GM12878 (cell line): Measurements from ENCODE around the gene SRPK3. TPM values are rescaled to one million over a fixed set of nuclear protein-coding genes. Genes with fewer than 3 reads are reported as not detected.

Source experiments
- ATAC-seq: fragments of 200-7000 bp; cut with Tn5 transposase; 3 replicates; pipeline ENCODE4 v1.9.1; 2020; ENCODE audit warnings: mild to moderate bottlenecking, moderate library complexity
- BruUV-seq: library from RNA; stranded (reverse); fragments of 400-500 nt; replicated peaks from 2 replicates; lab custom pipeline; 2021; lab: Mats Ljungman, UMichigan
- CTCF ChIA-PET: fragments of 300-600 bp; sonication (Branson Sonifier 250); formaldehyde crosslinking; extraction: SDS; loops from one replicate; lab custom pipeline; 2021; ENCODE audit warnings: inconsistent platforms; lab: Yijun Ruan, JAX
- POLR2A ChIA-PET: fragments of 350-600 bp; formaldehyde crosslinking; extraction: SDS; loops from one replicate; lab custom pipeline; 2021; ENCODE audit warnings: inconsistent platforms; lab: Charles Lee
- RAD21 ChIA-PET: fragments of 300-600 bp; sonication (Branson Sonifier 250); formaldehyde crosslinking; loops from one replicate; lab custom pipeline; 2023; ENCODE audit warnings: antibody characterized with exemption; ENCODE audit not compliant: unreplicated experiment; lab: Charles Lee
- SMC1A ChIA-PET: fragments of 300-600 bp; sonication (Branson Sonifier 250); formaldehyde crosslinking; loops from one replicate; lab custom pipeline; 2023; ENCODE audit not compliant: unreplicated experiment, uncharacterized antibody; lab: Charles Lee
- DNase-seq: peaks from one replicate; pipeline ENCODE4 v3.0.0-alpha.2; 2011; ENCODE audit warnings: low read depth, low spot score
- FAIRE-seq: peaks from 3 replicates; lab custom pipeline; 2011; peaks lifted over from hg19 to GRCh38; lab: Jason Lieb, UNC
- H2AFZ ChIP-seq: 2 replicates; pipeline ENCODE4 v1.6.0; 2011; ENCODE audit warnings: low read depth, low read length, control low read depth; ENCODE audit not compliant: control insufficient read depth
- H3K27ac ChIP-seq: 2 replicates; pipeline ENCODE4 v1.5.1; 2011; ENCODE audit warnings: control low read depth; ENCODE audit not compliant: control insufficient read depth, insufficient read depth
- H3K27me3 ChIP-seq, 2 experiments: replicated peaks in 1 of 2; 2 replicates each; pipeline versions ENCODE4 v1.6.0 to v1.6.1; 2011; ENCODE audit warnings: low read length in 1 of 2; ENCODE audit not compliant: control insufficient read depth in 2 of 2, insufficient read depth in 2 of 2
- H3K36me3 ChIP-seq, 2 experiments: 2 replicates each; pipeline ENCODE4 v1.5.1; 2011; ENCODE audit warnings: low read length in 1 of 2; ENCODE audit not compliant: control insufficient read depth in 2 of 2, insufficient read depth in 2 of 2
- H3K4me1 ChIP-seq: 2 replicates; pipeline ENCODE4 v1.6.1; 2011; ENCODE audit warnings: mild to moderate bottlenecking, low read length, moderate library complexity, mixed read lengths; ENCODE audit not compliant: control insufficient read depth, insufficient read depth
- H3K4me2 ChIP-seq: 2 replicates; pipeline ENCODE4 v1.6.0; 2011; ENCODE audit warnings: control low read depth; ENCODE audit not compliant: control insufficient read depth, insufficient read depth
- H3K4me3 ChIP-seq: fragments of 200-600 bp; sonication (generic); 2 replicates; pipeline ENCODE4 v1.5.1; 2016
- H3K79me2 ChIP-seq: 2 replicates; pipeline ENCODE4 v1.6.0; 2011; ENCODE audit warnings: low read length; ENCODE audit not compliant: control insufficient read depth, insufficient read depth
- H3K9ac ChIP-seq: 2 replicates; pipeline ENCODE4 v1.8.0; 2011; ENCODE audit warnings: low read length, control low read depth, mixed read lengths; ENCODE audit not compliant: control insufficient read depth, insufficient read depth
- H3K9me3 ChIP-seq: replicated peaks from 3 replicates; pipeline ENCODE4 v1.5.1; 2011; ENCODE audit warnings: mild to moderate bottlenecking, low read length; ENCODE audit not compliant: control insufficient read depth, insufficient read depth
- H4K20me1 ChIP-seq: 2 replicates; pipeline ENCODE4 v1.6.0; 2011; ENCODE audit not compliant: control insufficient read depth, insufficient read depth
- ATF3 ChIP-seq: IDR thresholded peaks from 2 replicates; pipeline ENCODE4 v1.6.1; 2011; ENCODE audit warnings: low read depth, mild to moderate bottlenecking, low read length, moderate library complexity, borderline replicate concordance; ENCODE audit errors: extremely low read depth
- BHLHE40 ChIP-seq, 2 experiments: fragments of 450-650 bp in 1 of 2; IDR thresholded peaks; 2 replicates each; pipeline ENCODE4 v1.6.1; 2011 to 2017; ENCODE audit warnings: low read depth in 2 of 2, borderline replicate concordance in 1 of 2, improper control_type of control experiment in 1 of 2, low read length in 1 of 2, mild to moderate bottlenecking in 1 of 2
- CREM ChIP-seq: IDR thresholded peaks from 2 replicates; pipeline ENCODE4 v1.6.1; 2014; ENCODE audit warnings: antibody characterized with exemption, low read depth
- CTCF ChIP-seq, 3 experiments: IDR thresholded peaks in 2 of 3; conservative IDR thresholded peaks in 1 of 3; 2 replicates each; pipeline ENCODE4 v1.5.1; 2011; ENCODE audit warnings: low read depth in 3 of 3, low read length in 3 of 3, mild to moderate bottlenecking in 3 of 3, control low read depth in 2 of 3, moderate library complexity in 2 of 3, inconsistent platforms in 1 of 3, mixed read lengths in 1 of 3; ENCODE audit not compliant: control insufficient read depth in 2 of 3, insufficient read depth in 1 of 3; ENCODE audit errors: extremely low read depth in 1 of 3
- EZH2 ChIP-seq: IDR thresholded peaks from 2 replicates; pipeline ENCODE4 v1.6.1; 2012; ENCODE audit warnings: low read depth, mild to moderate bottlenecking, control low read depth, inconsistent platforms, low read length, borderline replicate concordance; ENCODE audit not compliant: control insufficient read depth
- GATAD2B ChIP-seq: fragments of 450-650 bp; conservative IDR thresholded peaks from 2 replicates; pipeline ENCODE4 v1.6.1; 2017; ENCODE audit warnings: low read depth, mild to moderate bottlenecking, moderate library complexity
- LARP7 ChIP-seq: fragments of 450-650 bp; IDR thresholded peaks from 2 replicates; pipeline ENCODE4 v1.6.1; 2017; ENCODE audit warnings: mild to moderate bottlenecking
- NKRF ChIP-seq: fragments of 450-650 bp; conservative IDR thresholded peaks from 2 replicates; pipeline ENCODE4 v1.6.1; 2017; ENCODE audit warnings: mild to moderate bottlenecking, moderate library complexity
- PKNOX1 ChIP-seq: fragments of 450-650 bp; IDR thresholded peaks from 2 replicates; pipeline ENCODE4 v1.6.1; 2016; ENCODE audit warnings: mild to moderate bottlenecking
- RAD21 ChIP-seq: IDR thresholded peaks from 2 replicates; pipeline ENCODE4 v1.6.1; 2011; ENCODE audit warnings: mild to moderate bottlenecking, low read depth, low read length, moderate library complexity; ENCODE audit not compliant: insufficient read depth
- RAD51 ChIP-seq: fragments of 450-650 bp; IDR thresholded peaks from 2 replicates; pipeline ENCODE4 v1.6.1; 2016; ENCODE audit warnings: moderate library complexity, mild to moderate bottlenecking, inconsistent platforms
- RUNX3 ChIP-seq: IDR thresholded peaks from 2 replicates; pipeline ENCODE4 v1.6.1; 2012; ENCODE audit warnings: low read length, inconsistent platforms
- SMARCA5 ChIP-seq: fragments of 450-650 bp; IDR thresholded peaks from 2 replicates; pipeline ENCODE4 v1.6.1; 2017; ENCODE audit warnings: mild to moderate bottlenecking
- SMC3 ChIP-seq: IDR thresholded peaks from 2 replicates; pipeline ENCODE4 v1.6.1; 2011; ENCODE audit warnings: low read length, improper control_type of control experiment, borderline replicate concordance
- TAF1 ChIP-seq: IDR thresholded peaks from 2 replicates; pipeline ENCODE4 v1.6.1; 2011; ENCODE audit warnings: mild to moderate bottlenecking, low read depth, low read length, borderline replicate concordance
- YY1 ChIP-seq: IDR thresholded peaks from 2 replicates; pipeline ENCODE4 v1.6.1; 2011; ENCODE audit warnings: low read depth, mild to moderate bottlenecking, low read length
- ZZZ3 ChIP-seq: IDR thresholded peaks from 2 replicates; pipeline ENCODE4 v1.6.1; 2011; ENCODE audit warnings: low read depth; ENCODE audit not compliant: control insufficient read depth, insufficient read length
- WGBS: methylation state at CpG from one replicate; pipeline ENCODE4 v1.1.6; 2016; ENCODE audit warnings: low lambda C conversion rate; ENCODE audit not compliant: insufficient replicate concordance, insufficient coverage; ENCODE audit errors: missing lambda C conversion rate; 5-methylcytosine and 5-hydroxymethylcytosine counted together
- in situ Hi-C: fragments of 300-500 bp; cut with MboI; formaldehyde crosslinking; loops from 9 replicates; pipeline ENCODE4 v1.14.3; 2018; ENCODE audit warnings: mixed read lengths
- intact Hi-C: fragments of 100-400 bp; cut with micrococcal nuclease; formaldehyde crosslinking; loops from one replicate; pipeline ENCODE4 v1.14.2; 2022; ENCODE audit not compliant: unreplicated experiment
- polyA plus RNA-seq, 11 experiments: library from polyadenylated mRNA; depleted of rRNA in 4 of 11; unstranded in 6 of 11; stranded (reverse) in 5 of 11; fragments of >200 nt; fragmentation: Nextera tagmentation in 4 of 11; fragmentation: Illumina TruSeq in 1 of 11; extraction: Ambion mirVana in 4 of 11; extraction: Trizol in 1 of 11; gene quantifications; 1 replicate in 1 of 11; 2 replicates in 10 of 11; pipeline versions ENCODE4 v1.2.1 to v1.2.3, GENCODE V29; 2011 to 2016; ENCODE audit warnings: inconsistent platforms in 2 of 11, missing spikeins in 2 of 11, low read depth in 1 of 11
- total RNA-seq, 4 experiments: library from RNA; depleted of rRNA in 3 of 4; stranded (reverse); fragments of >200 nt in 3 of 4; fragmentation: Illumina TruSeq in 1 of 4; extraction: Trizol in 1 of 4; gene quantifications; 2 replicates each; pipeline versions ENCODE4 v1.2.1 to v1.2.3, GENCODE V29; 2013 to 2021

Gene SRPK3
- total and polyA plus RNA-seq, 10 of the 15 experiments (the other 5 are each of a cell fraction or from before 2014, with no cell fraction given) = 0.05 to 0.19 TPM; not detected in 8

- ChIA-PET CTCF (interaction anchor here (0.6 to 2.3 kb wide), 6 partner anchors 10 to 205 kb away, joined by 3 to 26 read pairs (median 4); partner anchors contain the start of gene SLC6A8), POLR2A (no interaction called here), RAD21 (interaction anchor here (0.5 kb wide), 1 partner anchor 181 kb away, joined by 3 read pairs; no protein-coding TSS in a partner anchor), SMC1A (no interaction called here)
- no peak within 1 kb of the TSS for H3K9ac ChIP-seq
- H2AFZ ChIP-seq = no peak within 1 kb of the TSS
- FAIRE-seq (no peak), ATAC-seq (peak; percentile 95), DNase-seq (peak; percentile 0)
- H4K20me1 ChIP-seq = no peaks in the 10 kb centered on the region
- no peaks in the 10 kb centered on the region for H3K27me3 ChIP-seq
- no peak within 1 kb of the TSS for H3K4me2 ChIP-seq
- 12% methylated on average over 26 of the region's 26 CpGs for WGBS
- H3K36me3 ChIP-seq = no peaks in the 10 kb centered on the region
- H3K9me3 ChIP-seq = no peaks in the 10 kb centered on the region; the same call in 2 of the 3 replicates
- in situ Hi-C loops (loop anchor here (5.0 kb wide), 1 partner anchor 198 kb away; no protein-coding TSS in a partner anchor), intact Hi-C loops (loop anchor here (1.0 to 5.0 kb wide), 3 partner anchors 183 to 288 kb away; no protein-coding TSS in a partner anchor)
- H3K4me1 ChIP-seq = no peaks in the 10 kb centered on the region
- H3K27ac ChIP-seq = no peak within 1 kb of the TSS
- no TSS peak for BruUV-seq
- no peak within 1 kb of the TSS for H3K4me3 ChIP-seq
- H3K79me2 ChIP-seq = no peaks in the 10 kb centered on the region
- TF ChIP-seq SMARCA5 (0 out of 2 replicates have a peak, but pooled peaks have one; percentile 32), GATAD2B (peak; percentile 28; the same call in 1 of the 2 replicates), YY1 (0 out of 2 replicates have a peak, but pooled peaks have one; percentile 55), RUNX3 (no peak), ZZZ3 (no peak), EZH2 (no peak), BHLHE40 (IDR thresholded peaks at IDR 0.05; ENCODE audit: borderline replicate concordance in 1 of 2, low read depth in 2 of 2, low read length in 1 of 2) (peak; percentile 14 to 33; a peak in 1 of 4 replicates), TAF1 (no peak), CTCF (IDR thresholded peaks at IDR 0.05 in 2 of 3, conservative IDR thresholded peaks at IDR 0.05 in 1 of 3; ENCODE audit: control insufficient read depth in 2 of 3, extremely low read depth in 1 of 3, insufficient read depth in 1 of 3, low read depth in 3 of 3, low read length in 3 of 3) (peak; percentile 79 to 90 (median 87)), PKNOX1 (no peak), RAD51 (no peak), CREM (no peak), LARP7 (peak; percentile 37; the same call in 1 of the 2 replicates), RAD21 (peak; percentile 85), SMC3 (peak; percentile 83), NKRF (0 out of 2 replicates have a peak, but pooled peaks have one; percentile 24), ATF3 (no peak)
- TF ChIP-seq, all 136 proteins: peak for 9
Measured at GRCh38 chrX:153763989-153764755, 16.7 kb upstream of the SRPK3 start, which contains the start of gene PLXNB3. Gene PLXNB3 (plus strand): TSS chrX:153764249. CDS start chrX:153765536, 1,287 bp downstream.
